HG03064 (cell line): Measurements from ENCODE around the gene SLC35F1.
"Not testable (repeated sequence)": the region's sequence is repeated elsewhere in the genome, so short reads cannot be mapped to it uniquely, and the experiment has no call there.

Experiments
- ATAC-seq: cut with Tn5 transposase; IDR thresholded peaks from one replicate; pipeline ENCODE4 v1.9.1; 2021; ENCODE audit warnings: low read depth; ENCODE audit not compliant: unreplicated experiment

Gene SLC35F1

GRCh38 chr6:117906958-117907600 lies at the start of gene SLC35F1:
Gene SLC35F1, plus strand, starts transcription at chr6:117907264.
- ATAC-seq = peak; percentile 66

GRCh38 chr6:117858601-117859000 lies 48.5 kb upstream of the SLC35F1 start:
- ATAC-seq = not testable (repeated sequence)

- no peak for ATAC-seq
Measured at GRCh38 chr6:117861545-117861944, 45.5 kb upstream of the SLC35F1 start.

GRCh38 chr6:117866561-117866960 lies 40.5 kb upstream of the SLC35F1 start:
- ATAC-seq = no peak

DNA sequence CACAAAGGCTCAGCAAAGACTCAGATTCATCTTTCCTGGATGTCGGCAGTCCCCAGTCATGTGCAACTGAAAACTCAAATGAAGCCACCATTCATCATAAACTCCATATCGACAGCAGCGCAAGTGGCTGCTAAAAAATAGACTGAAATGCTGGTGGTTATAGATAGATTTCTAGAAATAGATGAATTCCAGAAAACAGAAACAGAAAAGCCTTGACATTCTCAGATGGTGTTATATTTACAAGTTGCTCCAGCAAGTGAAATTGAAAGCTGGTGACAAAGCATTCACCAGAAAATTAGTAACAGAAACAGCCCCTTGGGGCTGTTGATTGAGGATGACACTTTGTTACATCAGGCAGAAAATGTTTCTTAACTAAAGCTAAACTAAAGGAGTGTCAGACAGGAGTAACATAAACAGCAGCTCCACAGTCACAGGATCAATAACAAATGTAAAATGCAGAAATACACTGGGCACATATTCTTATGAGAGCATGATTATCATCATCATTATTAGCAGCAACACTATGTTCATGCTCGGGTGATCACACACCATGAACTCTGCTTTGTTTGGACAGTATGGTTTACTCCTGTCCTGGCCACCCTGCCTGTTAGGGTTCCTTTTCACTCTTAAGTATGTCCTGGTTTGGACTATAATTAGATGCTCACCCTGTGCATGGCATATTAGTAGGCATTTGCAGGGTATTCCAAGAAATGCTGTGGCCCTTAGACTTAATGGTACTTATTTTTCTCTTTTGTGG lies 36.4 kb upstream of the SLC35F1 start:
- peak; percentile 83 for ATAC-seq

DNA sequence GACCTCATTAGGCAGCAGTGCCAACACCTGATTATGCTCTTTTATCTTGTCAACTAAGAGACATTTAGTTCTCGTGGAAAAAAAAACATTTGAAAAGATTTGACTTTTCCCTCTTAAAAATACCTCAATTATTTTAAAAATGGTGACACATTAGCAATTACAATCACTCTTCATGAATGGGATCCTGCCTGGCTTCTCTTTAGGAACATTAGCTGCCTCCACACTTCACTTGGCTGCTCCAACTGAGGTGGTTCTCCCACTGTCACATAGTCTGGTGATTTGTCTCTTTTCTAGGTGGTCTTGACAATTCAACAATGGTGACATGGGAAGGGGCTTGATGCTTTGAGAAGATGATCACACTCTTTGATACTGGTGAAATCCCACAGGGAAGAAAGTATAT lies 26.2 kb upstream of the SLC35F1 start:
- no peak for ATAC-seq

- no peak for ATAC-seq
Measured at GRCh38 chr6:117890172-117890571, 16.9 kb upstream of the SLC35F1 start.

DNA sequence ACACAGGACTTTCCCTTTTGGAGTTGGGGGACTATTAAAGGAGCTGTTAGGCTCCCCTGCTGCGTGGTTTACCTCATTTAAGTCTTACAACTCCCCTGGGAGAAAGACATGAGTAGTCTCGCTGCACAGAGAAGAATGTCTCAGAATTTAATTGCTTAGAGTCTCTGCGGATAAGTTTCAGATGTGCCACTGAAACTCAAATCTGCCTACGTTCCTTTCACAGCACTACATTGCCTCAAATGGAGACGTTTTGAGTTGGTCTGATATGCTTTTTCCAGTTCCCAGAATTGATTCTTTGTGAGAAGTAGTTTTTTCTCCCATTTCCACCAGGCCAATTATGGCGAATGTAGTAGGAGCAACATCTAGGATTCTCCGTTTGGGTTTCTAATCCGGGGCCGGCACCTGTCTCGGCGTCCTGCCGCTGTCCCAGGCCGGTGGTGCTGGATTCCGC lies 532 bp upstream of the SLC35F1 start:
- peak; percentile 37 for ATAC-seq

GRCh38 chr6:117907601-117908245 lies 659 bp downstream of the SLC35F1 start:
- ATAC-seq = no peak

- no peak for ATAC-seq
Measured at GRCh38 chr6:117908246-117909068, 1.4 kb downstream of the SLC35F1 start.

GRCh38 chr6:117909638-117910037 lies 2.6 kb downstream of the SLC35F1 start:
- ATAC-seq = no peak

GRCh38 chr6:117910549-117910948 lies 3.5 kb downstream of the SLC35F1 start:
- no peak for ATAC-seq

DNA sequence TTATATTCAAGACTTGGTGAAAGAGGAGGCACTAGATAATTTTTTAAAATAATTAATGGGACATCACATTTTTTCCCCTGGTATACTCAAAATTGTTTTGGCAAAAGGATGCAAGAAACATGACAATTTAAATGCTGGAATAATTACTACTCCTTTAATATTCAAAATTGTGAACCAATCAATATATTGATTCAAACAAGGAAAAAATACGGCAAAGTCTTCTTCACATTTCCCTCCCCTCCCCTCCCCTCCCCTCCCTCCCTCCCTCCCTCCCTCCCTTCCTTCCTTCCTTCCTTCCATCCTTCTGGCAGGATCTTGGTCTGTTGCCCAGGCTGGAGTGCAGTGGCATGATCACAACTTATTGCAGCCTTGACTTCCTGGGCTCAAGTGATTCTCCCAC lies 4.1 kb downstream of the SLC35F1 start:
- ATAC-seq = no peak

DNA sequence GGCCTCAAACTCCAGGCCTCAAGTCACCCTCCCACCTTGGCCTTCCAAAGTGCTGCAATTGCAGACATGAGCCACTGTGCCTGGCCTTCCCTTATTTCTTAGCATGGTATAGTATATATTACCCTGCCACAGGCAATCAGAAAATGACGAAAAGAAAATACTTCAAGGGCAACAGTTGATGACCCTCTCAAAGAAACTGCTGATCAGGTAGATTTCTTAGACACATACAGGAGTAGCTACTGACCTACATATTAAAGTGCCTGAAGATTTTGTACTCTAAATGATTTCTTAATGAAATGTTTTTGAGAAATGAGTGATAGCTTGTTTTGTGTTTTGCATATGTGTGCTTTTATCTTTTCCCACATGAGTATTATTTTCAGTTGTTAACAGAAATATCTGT lies 4.6 kb downstream of the SLC35F1 start:
- no peak for ATAC-seq

DNA sequence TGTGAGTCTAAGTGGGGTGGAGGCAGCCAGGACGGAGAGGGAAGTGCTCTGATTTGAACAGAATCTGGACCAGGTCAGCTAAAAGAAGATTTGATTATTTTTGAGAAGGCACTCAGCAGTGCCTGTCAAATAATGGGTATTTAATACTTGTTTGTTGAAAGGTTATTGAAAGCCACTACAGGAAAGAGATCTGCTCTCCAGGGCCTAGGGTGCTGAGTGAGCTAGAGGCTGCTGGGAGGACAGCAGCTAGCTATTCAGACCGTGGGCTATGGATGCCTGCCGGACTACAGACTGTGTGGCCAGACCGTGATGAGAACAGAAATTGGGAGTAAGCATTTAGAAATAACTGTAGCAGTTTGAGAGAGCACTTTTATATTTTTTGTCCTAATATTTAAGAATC lies 8.8 kb downstream of the SLC35F1 start:
- ATAC-seq = no peak

GRCh38 chr6:117916483-117916882 lies 9.4 kb downstream of the SLC35F1 start:
- ATAC-seq = no peak

DNA sequence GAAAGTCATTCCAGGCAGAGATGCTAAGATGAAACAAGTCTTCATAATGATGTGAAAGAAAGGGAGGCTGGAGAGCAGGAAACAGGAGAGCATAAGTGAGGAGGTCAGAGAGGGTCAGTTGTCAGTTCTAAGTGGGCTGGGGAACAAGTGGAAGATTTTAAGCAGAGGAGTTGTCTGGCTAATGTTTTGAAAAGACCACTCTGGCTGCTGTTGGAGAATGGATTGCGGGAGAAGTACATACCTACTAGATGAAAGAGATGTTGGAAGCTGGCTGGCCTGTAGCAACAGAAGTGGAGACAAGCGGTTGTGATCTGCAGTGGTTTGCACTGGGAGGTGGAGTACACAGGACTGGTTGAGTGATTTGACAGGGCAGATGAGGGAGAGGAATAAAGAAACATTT lies 10.1 kb downstream of the SLC35F1 start:
- ATAC-seq = no peak

GRCh38 chr6:117918454-117918853 lies 11.4 kb downstream of the SLC35F1 start:
- no peak for ATAC-seq

DNA sequence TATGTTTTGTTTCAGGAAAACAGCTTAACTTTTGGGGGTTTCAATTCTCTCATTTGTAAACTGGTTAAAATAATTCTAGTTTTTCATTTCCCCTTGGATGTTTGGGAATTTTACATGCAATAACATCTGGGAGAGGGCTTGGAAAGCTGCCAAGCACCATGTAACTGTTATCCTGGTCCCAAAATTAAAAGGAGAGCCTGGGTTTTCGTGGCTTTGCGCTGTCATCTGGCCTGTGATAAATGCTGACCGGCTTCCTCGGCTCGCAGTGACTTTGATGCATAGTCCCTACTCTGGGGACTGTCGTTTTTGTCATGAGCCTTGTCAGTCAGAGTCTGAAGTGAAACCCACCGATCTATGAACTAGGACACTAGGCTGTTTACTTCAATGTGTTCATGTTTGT lies 12.2 kb downstream of the SLC35F1 start:
- ATAC-seq = no peak

GRCh38 chr6:117919775-117920729 lies 13.0 kb downstream of the SLC35F1 start:
- no peak for ATAC-seq
